GM23338 (cell line): ENCODE data around the gene YPEL3.

Experiments used
- EZH2 ChIP-seq: fragments of 200-600 bp; sonication (generic); IDR thresholded peaks from one replicate; pipeline ENCODE4 v1.8.0; 2017; ENCODE audit warnings: antibody characterized with exemption, mild to moderate bottlenecking, low read depth; ENCODE audit not compliant: unreplicated experiment
- EZH2phosphoT487 ChIP-seq: fragments of 200-600 bp; sonication (generic); IDR thresholded peaks from one replicate; pipeline ENCODE4 v1.8.1; 2018; ENCODE audit warnings: antibody characterized with exemption; ENCODE audit not compliant: unreplicated experiment
- POLR2AphosphoS5 ChIP-seq: IDR thresholded peaks from 2 replicates; pipeline ENCODE4 v1.6.1; 2016; ENCODE audit warnings: antibody characterized with exemption, low read depth
- STAT1 ChIP-seq: IDR thresholded peaks from one replicate; pipeline ENCODE4 v1.6.1; 2016; ENCODE audit warnings: antibody characterized with exemption; ENCODE audit not compliant: unreplicated experiment
- ZNF331 ChIP-seq: fragments of 250-450 bp; sonication (Bioruptor Pico); IDR thresholded peaks from 2 replicates; pipeline ENCODE4 v1.5.0; 2020; ENCODE audit warnings: low read depth, mild to moderate bottlenecking, moderate library complexity
- TF ChIP-seq, protein P1 (sequence below), 2 experiments: fragments of 200-600 bp in 1 of 2; sonication (generic) in 1 of 2; conservative IDR thresholded peaks; 2 replicates each; pipeline versions ENCODE4 v1.5.1 to v1.6.1; 2016 to 2017; ENCODE audit warnings: antibody characterized with exemption in 2 of 2, low read depth in 2 of 2, mild to moderate bottlenecking in 2 of 2, moderate library complexity in 1 of 2

- TF ChIP-seq, protein P1, sequence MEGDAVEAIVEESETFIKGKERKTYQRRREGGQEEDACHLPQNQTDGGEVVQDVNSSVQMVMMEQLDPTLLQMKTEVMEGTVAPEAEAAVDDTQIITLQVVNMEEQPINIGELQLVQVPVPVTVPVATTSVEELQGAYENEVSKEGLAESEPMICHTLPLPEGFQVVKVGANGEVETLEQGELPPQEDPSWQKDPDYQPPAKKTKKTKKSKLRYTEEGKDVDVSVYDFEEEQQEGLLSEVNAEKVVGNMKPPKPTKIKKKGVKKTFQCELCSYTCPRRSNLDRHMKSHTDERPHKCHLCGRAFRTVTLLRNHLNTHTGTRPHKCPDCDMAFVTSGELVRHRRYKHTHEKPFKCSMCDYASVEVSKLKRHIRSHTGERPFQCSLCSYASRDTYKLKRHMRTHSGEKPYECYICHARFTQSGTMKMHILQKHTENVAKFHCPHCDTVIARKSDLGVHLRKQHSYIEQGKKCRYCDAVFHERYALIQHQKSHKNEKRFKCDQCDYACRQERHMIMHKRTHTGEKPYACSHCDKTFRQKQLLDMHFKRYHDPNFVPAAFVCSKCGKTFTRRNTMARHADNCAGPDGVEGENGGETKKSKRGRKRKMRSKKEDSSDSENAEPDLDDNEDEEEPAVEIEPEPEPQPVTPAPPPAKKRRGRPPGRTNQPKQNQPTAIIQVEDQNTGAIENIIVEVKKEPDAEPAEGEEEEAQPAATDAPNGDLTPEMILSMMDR (conservative IDR thresholded peaks at IDR 0.05; ENCODE audit: low read depth in 2 of 2), result no peak
- no peak for TF ChIP-seq POLR2AphosphoS5
- TF ChIP-seq EZH2phosphoT487, result no peak
- no peak for TF ChIP-seq ZNF331
- TF ChIP-seq EZH2, result no peak
- no peak for TF ChIP-seq STAT1
Measured at GRCh38 chr16:30144017-30144416, 48.0 kb upstream of the YPEL3 start.
